AG04450 (cell line): ENCODE data around the gene ARHGAP23. TPM values are rescaled to one million over a fixed set of nuclear protein-coding genes. Genes with fewer than 3 reads are reported as not detected.

ENCODE experiments used
- CTCF ChIA-PET: fragments of 300-600, 350-600 bp; formaldehyde crosslinking; extraction: SDS; loops from one replicate; lab custom pipeline; 2022; ENCODE audit warnings: antibody characterized with exemption, inconsistent platforms; lab: Charles Lee
- POLR2A ChIA-PET: fragments of 350-600 bp; formaldehyde crosslinking; extraction: SDS; loops from one replicate; lab custom pipeline; 2021; ENCODE audit warnings: antibody characterized with exemption, inconsistent platforms; lab: Yijun Ruan, JAX
- DNase-seq: peaks from one replicate; pipeline ENCODE4 v3.0.0-alpha.2; 2011; ENCODE audit warnings: low read depth, low spot score
- H3K27ac ChIP-seq: one replicate; pipeline ENCODE4 v1.5.1; 2012; ENCODE audit warnings: low read depth, low read length, control low read depth
- H3K27me3 ChIP-seq: one replicate; pipeline ENCODE4 v1.6.0; 2012; ENCODE audit warnings: low read length; ENCODE audit not compliant: control insufficient read depth, insufficient read depth
- H3K4me3 ChIP-seq: 2 replicates; pipeline ENCODE4 v1.5.1; 2011; ENCODE audit warnings: mild to moderate bottlenecking, low read depth, low read length, control low read depth
- H3K9me3 ChIP-seq: 2 replicates; pipeline ENCODE4 v1.5.1; 2012; ENCODE audit warnings: low read length; ENCODE audit not compliant: control insufficient read depth, insufficient read depth
- polyA plus RNA-seq: library from polyadenylated mRNA; depleted of rRNA; stranded (reverse); fragments of >200 nt; gene quantifications from 2 replicates; pipeline ENCODE4 v1.2.3, GENCODE V29; 2011
- TF ChIP-seq, protein P1 (sequence below): IDR thresholded peaks from 2 replicates; pipeline ENCODE4 v1.5.1; 2011; ENCODE audit warnings: low read depth, low read length, control low read depth, inconsistent platforms

The ARHGAP23 gene
- polyA plus RNA-seq, 1 experiment, result 14.1 TPM

DNA sequence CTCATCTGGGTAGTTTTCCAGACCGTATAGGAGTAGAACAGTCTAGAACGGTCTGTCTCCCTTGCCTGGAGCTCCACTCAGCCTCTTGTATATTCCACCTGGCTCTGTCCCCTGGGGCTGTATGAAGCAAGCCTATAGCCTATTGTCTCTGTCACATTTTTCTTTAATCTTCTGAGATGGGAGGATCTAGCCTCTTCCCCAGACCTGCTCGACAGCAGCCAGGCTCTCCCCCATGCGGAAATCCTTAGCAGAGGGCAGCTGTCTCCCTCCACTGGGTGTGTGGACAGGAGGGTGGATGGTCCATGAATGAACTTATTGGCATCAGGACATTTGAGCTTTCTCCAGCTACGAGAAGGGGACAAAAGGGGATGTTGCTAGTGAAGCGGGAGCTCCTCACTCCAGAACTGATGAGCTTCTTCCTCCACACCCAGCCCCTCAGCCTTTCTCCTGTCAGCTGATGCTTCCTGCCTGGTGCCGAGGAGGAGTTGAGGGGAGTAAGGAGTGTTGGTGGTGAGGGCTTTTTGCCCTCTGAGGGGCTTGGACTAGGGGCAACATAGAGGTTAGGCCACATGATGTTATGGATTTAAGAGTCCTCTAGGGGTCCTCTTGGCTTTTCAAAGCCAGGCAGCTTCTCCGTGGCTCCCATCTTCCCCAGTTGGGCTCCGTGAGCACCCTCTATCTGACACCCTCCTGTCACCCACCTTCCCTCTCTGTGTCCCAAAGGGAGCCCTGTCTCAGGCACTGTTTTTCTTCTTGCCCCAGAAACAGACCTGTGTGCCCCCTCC is 28.0 kb downstream of the ARHGAP23 start:
- peak overlapping the region; percentile 74 for H3K4me3 ChIP-seq
- H3K9me3 ChIP-seq, result no peaks in the 10 kb centered on the region
- POLR2A ChIA-PET, result interaction anchor here (3.0 kb wide), 1 partner anchor 9 kb away, joined by 23 read pairs; no protein-coding TSS in a partner anchor
- peak overlapping the region; percentile 11 for H3K27ac ChIP-seq
- CTCF ChIA-PET, result interaction anchor here (0.9 to 2.0 kb wide), 4 partner anchors 9 to 107 kb away, joined by 3 to 8 read pairs (median 5); no protein-coding TSS in a partner anchor
- H3K27me3 ChIP-seq, result no peaks in the 10 kb centered on the region
- TF ChIP-seq, protein P1, sequence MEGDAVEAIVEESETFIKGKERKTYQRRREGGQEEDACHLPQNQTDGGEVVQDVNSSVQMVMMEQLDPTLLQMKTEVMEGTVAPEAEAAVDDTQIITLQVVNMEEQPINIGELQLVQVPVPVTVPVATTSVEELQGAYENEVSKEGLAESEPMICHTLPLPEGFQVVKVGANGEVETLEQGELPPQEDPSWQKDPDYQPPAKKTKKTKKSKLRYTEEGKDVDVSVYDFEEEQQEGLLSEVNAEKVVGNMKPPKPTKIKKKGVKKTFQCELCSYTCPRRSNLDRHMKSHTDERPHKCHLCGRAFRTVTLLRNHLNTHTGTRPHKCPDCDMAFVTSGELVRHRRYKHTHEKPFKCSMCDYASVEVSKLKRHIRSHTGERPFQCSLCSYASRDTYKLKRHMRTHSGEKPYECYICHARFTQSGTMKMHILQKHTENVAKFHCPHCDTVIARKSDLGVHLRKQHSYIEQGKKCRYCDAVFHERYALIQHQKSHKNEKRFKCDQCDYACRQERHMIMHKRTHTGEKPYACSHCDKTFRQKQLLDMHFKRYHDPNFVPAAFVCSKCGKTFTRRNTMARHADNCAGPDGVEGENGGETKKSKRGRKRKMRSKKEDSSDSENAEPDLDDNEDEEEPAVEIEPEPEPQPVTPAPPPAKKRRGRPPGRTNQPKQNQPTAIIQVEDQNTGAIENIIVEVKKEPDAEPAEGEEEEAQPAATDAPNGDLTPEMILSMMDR, result peak; percentile 38
- no peak for DNase-seq

DNA sequence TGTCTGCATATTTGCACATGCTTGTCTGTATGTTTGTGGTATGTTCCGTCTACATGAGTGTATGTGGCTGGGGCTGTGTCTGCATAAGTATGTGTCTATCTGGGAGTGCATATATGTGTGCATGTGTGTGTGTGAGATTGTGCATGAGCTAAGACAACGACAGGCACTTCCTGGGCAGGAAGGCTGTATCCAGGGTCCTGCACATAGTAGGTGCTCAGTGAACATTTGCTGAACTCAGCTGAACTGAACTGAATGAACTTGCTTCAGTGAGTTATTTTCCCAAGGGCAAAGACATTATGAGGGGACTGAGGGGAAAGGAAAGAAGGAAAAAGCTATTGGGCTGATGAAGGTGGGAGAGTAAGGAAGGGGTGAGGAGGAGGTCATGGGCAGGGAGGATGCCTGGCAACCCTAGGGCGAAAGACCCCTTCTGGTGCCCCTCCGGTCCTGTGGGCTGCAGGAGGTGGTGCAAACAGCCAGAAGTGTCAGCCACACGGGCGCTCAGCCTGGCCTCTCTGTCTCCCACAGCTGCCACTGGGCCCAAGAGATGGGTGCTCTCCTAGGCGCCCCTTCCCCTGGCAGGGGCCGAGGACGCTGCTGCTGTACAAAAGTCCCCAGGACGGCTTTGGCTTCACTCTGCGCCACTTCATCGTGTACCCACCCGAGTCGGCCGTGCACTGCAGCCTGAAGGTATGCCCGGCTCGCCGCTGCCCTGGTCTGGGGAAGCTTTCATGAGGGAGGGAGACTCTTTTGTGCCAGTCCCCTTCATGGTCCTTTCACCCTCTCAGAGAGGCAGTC is 29.5 kb downstream of the ARHGAP23 start:
- no peaks in the 10 kb centered on the region for H3K27me3 ChIP-seq
- ChIA-PET CTCF (interaction anchor here (0.5 kb wide), 1 partner anchor 9 kb away, joined by 6 read pairs; no protein-coding TSS in a partner anchor), POLR2A (interaction anchor here (1.0 kb wide), 1 partner anchor 52 kb away, joined by 3 read pairs; no protein-coding TSS in a partner anchor)
- no peak overlapping the region for H3K27ac ChIP-seq
- TF ChIP-seq, protein P1, result no peak
- DNase-seq, result no peak
- no peaks in the 10 kb centered on the region for H3K9me3 ChIP-seq
- H3K4me3 ChIP-seq, result no peak overlapping the region

DNA sequence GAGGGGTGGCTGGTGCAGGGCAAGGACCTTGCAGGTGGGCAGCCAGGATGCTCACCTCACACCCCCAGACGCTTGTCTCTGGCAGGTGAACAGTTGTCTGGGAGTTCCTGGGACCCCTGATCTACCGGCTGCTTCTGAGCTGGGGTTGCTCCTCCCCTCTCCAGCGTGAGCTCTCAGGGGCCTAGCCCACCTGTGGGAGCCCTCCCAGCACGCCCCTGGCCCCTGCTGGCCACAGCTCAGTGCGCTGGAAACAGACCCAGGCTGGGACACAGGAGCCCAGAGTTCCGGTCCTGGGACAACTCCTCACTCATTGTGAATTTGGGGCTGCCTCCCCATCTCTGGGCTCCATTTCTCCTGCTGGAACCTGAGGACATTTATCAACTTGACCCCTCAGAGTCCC is 30.3 kb downstream of the ARHGAP23 start:
- H3K27me3 ChIP-seq, result no peaks in the 10 kb centered on the region
- H3K9me3 ChIP-seq, result no peaks in the 10 kb centered on the region
- TF ChIP-seq, protein P1, result no peak
- ChIA-PET CTCF (no interaction called here), POLR2A (interaction anchor here (1.0 kb wide), 1 partner anchor 51 kb away, joined by 3 read pairs; no protein-coding TSS in a partner anchor)
- no peak for DNase-seq
- H3K27ac ChIP-seq, result no peak overlapping the region
- H3K4me3 ChIP-seq, result no peak overlapping the region

DNA sequence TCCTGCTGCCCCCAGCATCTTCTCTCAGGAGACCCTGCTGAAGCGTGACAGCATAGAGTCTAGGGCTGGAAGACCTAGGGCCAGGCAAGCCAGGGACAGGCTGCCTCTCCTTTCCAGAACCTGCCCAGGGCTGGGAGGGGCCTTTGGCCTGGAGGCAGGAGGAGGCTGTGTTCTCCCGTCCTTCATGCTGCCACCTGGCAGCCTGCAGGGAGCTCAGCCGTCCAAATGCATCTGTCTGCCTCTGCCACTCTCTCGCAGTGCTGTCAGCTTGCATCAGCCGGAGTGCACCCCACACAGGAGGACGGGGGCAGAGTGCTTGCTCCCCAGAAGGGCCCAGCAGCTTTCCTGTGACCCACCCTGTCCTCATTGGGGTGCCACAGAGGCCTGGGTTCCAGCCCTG is 31.3 kb downstream of the ARHGAP23 start:
- no peaks in the 10 kb centered on the region for H3K27me3 ChIP-seq
- no peak overlapping the region for H3K27ac ChIP-seq
- no peak for DNase-seq
- ChIA-PET CTCF (no interaction called here), POLR2A (no interaction called here)
- TF ChIP-seq, protein P1, result no peak
- H3K4me3 ChIP-seq, result no peak overlapping the region
- H3K9me3 ChIP-seq, result no peaks in the 10 kb centered on the region
